HG03064 (cell line): ENCODE data around the gene RASA2.
"Not testable (repeated sequence)": the region's sequence is repeated elsewhere in the genome, so short reads cannot be mapped to it uniquely, and the experiment has no call there.

Experiments used
- ATAC-seq: cut with Tn5 transposase; IDR thresholded peaks from one replicate; pipeline ENCODE4 v1.9.1; 2021; ENCODE audit warnings: low read depth; ENCODE audit not compliant: unreplicated experiment

RASA2 gene

GRCh38 chr3:141529256-141529655, 42.4 kb downstream of the RASA2 start:
- no peak for ATAC-seq

- ATAC-seq = no peak
Observed at GRCh38 chr3:141529717-141530414, 43.0 kb downstream of the RASA2 start.

GRCh38 chr3:141530415-141530768, 43.6 kb downstream of the RASA2 start:
- ATAC-seq = no peak

GRCh38 chr3:141532609-141533008, 45.8 kb downstream of the RASA2 start:
- no peak for ATAC-seq

GRCh38 chr3:141536017-141536416, 49.2 kb downstream of the RASA2 start:
- not testable (repeated sequence) for ATAC-seq

GRCh38 chr3:141537856-141538255, 51.0 kb downstream of the RASA2 start:
- ATAC-seq = no peak

GRCh38 chr3:141538568-141539240, 51.9 kb downstream of the RASA2 start:
- ATAC-seq = no peak

- ATAC-seq = no peak
Observed at GRCh38 chr3:141539431-141540187, 52.8 kb downstream of the RASA2 start.

- no peak for ATAC-seq
Observed at GRCh38 chr3:141540531-141540930, 53.7 kb downstream of the RASA2 start.

- ATAC-seq = no peak
Observed at GRCh38 chr3:141542202-141542969, 55.6 kb downstream of the RASA2 start.

GRCh38 chr3:141542989-141543388, 56.2 kb downstream of the RASA2 start:
- no peak for ATAC-seq

GRCh38 chr3:141544697-141545096, 57.9 kb downstream of the RASA2 start:
- no peak for ATAC-seq

GRCh38 chr3:141546081-141546480, 59.3 kb downstream of the RASA2 start:
- ATAC-seq = no peak

GRCh38 chr3:141546586-141546985, 59.8 kb downstream of the RASA2 start:
- no peak for ATAC-seq

GRCh38 chr3:141547791-141548190, 61.0 kb downstream of the RASA2 start:
- ATAC-seq = no peak

GRCh38 chr3:141550926-141551665, 64.3 kb downstream of the RASA2 start:
- ATAC-seq = no peak

GRCh38 chr3:141552440-141552991, 65.7 kb downstream of the RASA2 start:
- no peak for ATAC-seq

GRCh38 chr3:141553055-141553454, 66.2 kb downstream of the RASA2 start:
- no peak for ATAC-seq

GRCh38 chr3:141556034-141556433, 69.2 kb downstream of the RASA2 start:
- no peak for ATAC-seq
